Bronchus fibroblast of lung (primary cell): ENCODE measurements around the gene BPI. TPM values are rescaled to one million over a fixed set of nuclear protein-coding genes. Genes with fewer than 3 reads are reported as not detected.

Experiments used
- total RNA-seq: library from RNA; depleted of rRNA; stranded (reverse); fragments of >200 nt; gene quantifications from 2 replicates; pipeline ENCODE4 v1.2.3, GENCODE V29; 2015

Gene BPI
- not detected in 2 replicates for total RNA-seq

GRCh38 chr20:38303908-38304379 is at the start of gene BPI:
TSS of gene BPI (plus strand) at chr20:38304156. CDS start at chr20:38304224, 68 bp downstream.

GRCh38 chr20:38260378-38261053 is 43.4 kb upstream of the BPI start, which contains the start of gene KIAA1755:
TSS of gene KIAA1755 (minus strand) at chr20:38260735. CDS start at chr20:38260500, 235 bp downstream.

GRCh38 chr20:38346247-38346651 is 42.3 kb downstream of the BPI start, which contains the start of gene LBP:
TSS of gene LBP (plus strand) at chr20:38346482. CDS start at chr20:38346517, 35 bp downstream.

Other genes starting within 250 kb of the BPI start
- gene TGM2, start 138.9 kb upstream of the BPI start, total RNA-seq, result 37.3 and 38.3 TPM in 2 replicates
- gene KIAA1755, start 43.4 kb upstream of the BPI start, total RNA-seq, result 0.89 and 1.5 TPM in 2 replicates
- gene LBP, start 42.3 kb downstream of the BPI start, total RNA-seq, result not detected in 2 replicates
- gene SNHG17, start 131.2 kb downstream of the BPI start, total RNA-seq, result 12.8 and 15.6 TPM in 2 replicates
- 14.1 and 14.6 TPM in 2 replicates for gene RALGAPB, start 168.7 kb downstream of the BPI start, total RNA-seq